GM21515 (cell line): Measurements from ENCODE around the gene PTPRD.

ENCODE experiments used
- ATAC-seq: cut with Tn5 transposase; IDR thresholded peaks from one replicate; pipeline ENCODE4 v1.9.1; 2021; ENCODE audit not compliant: unreplicated experiment

The PTPRD gene

GRCh38 chr9:9914174-9914573, 698.6 kb downstream of the PTPRD start:
- no peak for ATAC-seq

GRCh38 chr9:9913276-9913832, 699.4 kb downstream of the PTPRD start:
- ATAC-seq: no peak

- ATAC-seq: no peak
These were observed 700.3 kb downstream of the PTPRD start for GRCh38 chr9:9912459-9912858.

- ATAC-seq: no peak
These were observed 707.1 kb downstream of the PTPRD start for GRCh38 chr9:9905736-9906135.

- no peak for ATAC-seq
These were observed 708.8 kb downstream of the PTPRD start for GRCh38 chr9:9904041-9904440.

- ATAC-seq: no peak
These were observed 711.2 kb downstream of the PTPRD start for GRCh38 chr9:9901624-9902023.

- ATAC-seq: no peak
These were observed 719.0 kb downstream of the PTPRD start for GRCh38 chr9:9893837-9894236.

- no peak for ATAC-seq
These were observed 720.6 kb downstream of the PTPRD start for GRCh38 chr9:9892217-9892616.

GRCh38 chr9:9881692-9882091, 731.1 kb downstream of the PTPRD start:
- no peak for ATAC-seq

- ATAC-seq: no peak
These were observed 738.5 kb downstream of the PTPRD start for GRCh38 chr9:9874270-9874669.

GRCh38 chr9:9862235-9862810, 750.5 kb downstream of the PTPRD start:
- ATAC-seq: no peak

GRCh38 chr9:9855177-9856078, 757.4 kb downstream of the PTPRD start:
- no peak for ATAC-seq

- ATAC-seq: no peak
These were observed 765.1 kb downstream of the PTPRD start for GRCh38 chr9:9847750-9848149.

GRCh38 chr9:9846557-9846956, 766.2 kb downstream of the PTPRD start:
- ATAC-seq: peak; percentile 85

- no peak for ATAC-seq
These were observed 792.4 kb downstream of the PTPRD start for GRCh38 chr9:9820436-9820835.

GRCh38 chr9:9819886-9820285, 792.9 kb downstream of the PTPRD start:
- ATAC-seq: no peak

GRCh38 chr9:9817176-9817575, 795.6 kb downstream of the PTPRD start:
- ATAC-seq: no peak

- no peak for ATAC-seq
These were observed 808.7 kb downstream of the PTPRD start for GRCh38 chr9:9804109-9804508.

- ATAC-seq: no peak
These were observed 813.5 kb downstream of the PTPRD start for GRCh38 chr9:9799287-9799686.

- peak; percentile 51 for ATAC-seq
These were observed 820.5 kb downstream of the PTPRD start for GRCh38 chr9:9792144-9792857.

- no peak for ATAC-seq
These were observed 821.2 kb downstream of the PTPRD start for GRCh38 chr9:9791611-9792010.
